Measurements from ENCODE around the gene LCN10. TPM values are rescaled to one million over a fixed set of nuclear protein-coding genes. Genes with fewer than 3 reads are reported as not detected.
A peak's percentile ranks its signal among the peaks of the same experiment; 100 is the strongest.

LCN10 gene
- total RNA-seq, 4 donors from 2014 or later: 3.9 to 16.5 (median 9.9) TPM

- no CpG with 5 or more reads among the region's 15 CpGs for WGBS, 2 donors (ENCODE audit: low coverage in 1 of 2)
- Histone ChIP-seq H3K4me3 (no peak overlapping the region), H3K27me3 (peaks cover 6% of the 10 kb centered on the region), H3K27ac (no peak overlapping the region), H3K4me1 (peaks cover 0 to 50% (median 9%) of the 10 kb centered on the region in 3 donors), H3K36me3 (no peaks in the 10 kb centered on the region), H3K9me3 (no peaks in the 10 kb centered on the region)
- TF ChIP-seq POLR2AphosphoS5 (IDR thresholded peaks at IDR 0.05) (no peak), EP300 (IDR thresholded peaks at IDR 0.05) (no peak), POLR2A (IDR thresholded peaks at IDR 0.05) (no peak), CTCF (IDR thresholded peaks at IDR 0.05) (no peak)
- ATAC-seq: no peak
Observed at GRCh38 chr9:136693490-136694162, 49.1 kb downstream of the LCN10 start.

- ATAC-seq: no peak
Observed at GRCh38 chr9:136693135-136693489, 49.6 kb downstream of the LCN10 start.

GRCh38 chr9:136692185-136693134, 50.3 kb downstream of the LCN10 start:
- Histone ChIP-seq H3K9me3 (no peaks in the 10 kb centered on the region), H3K4me1 (peaks cover 0 to 62% (median 16%) of the 10 kb centered on the region in 3 donors), H3K36me3 (no peaks in the 10 kb centered on the region), H3K27me3 (peaks cover 6% of the 10 kb centered on the region), H3K27ac (no peak overlapping the region), H3K4me3 (no peak overlapping the region)
- no peak for ATAC-seq
- WGBS, 2 donors (ENCODE audit: low coverage in 1 of 2): 89 to 90% methylated on average over 2 to 3 of the region's 46 CpGs
- TF ChIP-seq POLR2AphosphoS5 (IDR thresholded peaks at IDR 0.05) (no peak), EP300 (IDR thresholded peaks at IDR 0.05) (no peak), CTCF (IDR thresholded peaks at IDR 0.05) (no peak), POLR2A (IDR thresholded peaks at IDR 0.05) (no peak)

More at GRCh38 chr9:136693135-136693489, 49.6 kb downstream of the LCN10 start:
- H3K4me3 ChIP-seq: no peak overlapping the region
- H3K9me3 ChIP-seq: no peaks in the 10 kb centered on the region
- no peak overlapping the region for H3K27ac ChIP-seq
- TF ChIP-seq POLR2A (IDR thresholded peaks at IDR 0.05) (no peak), POLR2AphosphoS5 (IDR thresholded peaks at IDR 0.05) (no peak), CTCF (IDR thresholded peaks at IDR 0.05) (no peak), EP300 (IDR thresholded peaks at IDR 0.05) (no peak)
- peaks cover 6% of the 10 kb centered on the region for H3K27me3 ChIP-seq
- no peaks in the 10 kb centered on the region for H3K36me3 ChIP-seq
- WGBS, 2 donors (ENCODE audit: low coverage in 1 of 2): 69 to 74% methylated on average over 9 to 10 of the region's 14 CpGs
- peaks cover 0 to 55% (median 9%) of the 10 kb centered on the region in 3 donors for H3K4me1 ChIP-seq

GRCh38 chr9:136691316-136692184, 51.2 kb downstream of the LCN10 start:
- Histone ChIP-seq H3K36me3 (no peaks in the 10 kb centered on the region), H3K27ac (peak overlapping the region in 3 of 4 donors; percentile 77 to 84 (median 78)), H3K27me3 (peaks cover 5% of the 10 kb centered on the region), H3K9me3 (no peaks in the 10 kb centered on the region), H3K4me1 (peaks cover 0 to 67% (median 16%) of the 10 kb centered on the region in 3 donors), H3K4me3 (no peak overlapping the region)
- TF ChIP-seq POLR2AphosphoS5 (IDR thresholded peaks at IDR 0.05) (no peak), POLR2A (IDR thresholded peaks at IDR 0.05) (no peak), CTCF (IDR thresholded peaks at IDR 0.05) (no peak), EP300 (IDR thresholded peaks at IDR 0.05) (no peak)
- 80 to 87% methylated on average over 1 to 10 of the region's 29 CpGs for WGBS, 2 donors (ENCODE audit: low coverage in 1 of 2)
- no peak for ATAC-seq
